ENCODE measurements around the gene FHOD3.

FHOD3 gene

DNA sequence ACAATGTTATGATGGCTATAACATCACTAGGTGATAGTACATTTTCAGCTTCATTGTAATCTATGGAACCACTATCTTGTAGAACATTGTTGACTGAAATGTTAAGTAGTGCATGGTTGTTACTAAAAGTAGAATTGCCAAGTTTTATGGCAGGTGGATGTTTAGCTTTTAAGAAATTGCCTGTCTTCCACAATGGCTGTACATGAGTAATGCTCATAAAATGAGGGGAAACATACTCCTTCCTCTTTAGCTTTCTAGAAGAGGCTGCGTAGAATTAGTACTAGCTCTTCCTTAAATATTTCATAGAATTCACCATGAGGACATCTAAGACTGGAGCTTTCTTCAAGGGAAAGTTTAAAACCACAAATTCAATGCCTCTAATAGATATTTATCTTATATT, 370.3 kb downstream of the FHOD3 start:
- H3K27me3 ChIP-seq (ENCODE audit: insufficient read depth, poor library complexity, severe bottlenecking): peaks cover 3% of the 10 kb centered on the region
- no peak overlapping the region for H3K4me3 ChIP-seq (replicated peaks; ENCODE audit: insufficient read depth, low read length)
- TF ChIP-seq, protein P1, sequence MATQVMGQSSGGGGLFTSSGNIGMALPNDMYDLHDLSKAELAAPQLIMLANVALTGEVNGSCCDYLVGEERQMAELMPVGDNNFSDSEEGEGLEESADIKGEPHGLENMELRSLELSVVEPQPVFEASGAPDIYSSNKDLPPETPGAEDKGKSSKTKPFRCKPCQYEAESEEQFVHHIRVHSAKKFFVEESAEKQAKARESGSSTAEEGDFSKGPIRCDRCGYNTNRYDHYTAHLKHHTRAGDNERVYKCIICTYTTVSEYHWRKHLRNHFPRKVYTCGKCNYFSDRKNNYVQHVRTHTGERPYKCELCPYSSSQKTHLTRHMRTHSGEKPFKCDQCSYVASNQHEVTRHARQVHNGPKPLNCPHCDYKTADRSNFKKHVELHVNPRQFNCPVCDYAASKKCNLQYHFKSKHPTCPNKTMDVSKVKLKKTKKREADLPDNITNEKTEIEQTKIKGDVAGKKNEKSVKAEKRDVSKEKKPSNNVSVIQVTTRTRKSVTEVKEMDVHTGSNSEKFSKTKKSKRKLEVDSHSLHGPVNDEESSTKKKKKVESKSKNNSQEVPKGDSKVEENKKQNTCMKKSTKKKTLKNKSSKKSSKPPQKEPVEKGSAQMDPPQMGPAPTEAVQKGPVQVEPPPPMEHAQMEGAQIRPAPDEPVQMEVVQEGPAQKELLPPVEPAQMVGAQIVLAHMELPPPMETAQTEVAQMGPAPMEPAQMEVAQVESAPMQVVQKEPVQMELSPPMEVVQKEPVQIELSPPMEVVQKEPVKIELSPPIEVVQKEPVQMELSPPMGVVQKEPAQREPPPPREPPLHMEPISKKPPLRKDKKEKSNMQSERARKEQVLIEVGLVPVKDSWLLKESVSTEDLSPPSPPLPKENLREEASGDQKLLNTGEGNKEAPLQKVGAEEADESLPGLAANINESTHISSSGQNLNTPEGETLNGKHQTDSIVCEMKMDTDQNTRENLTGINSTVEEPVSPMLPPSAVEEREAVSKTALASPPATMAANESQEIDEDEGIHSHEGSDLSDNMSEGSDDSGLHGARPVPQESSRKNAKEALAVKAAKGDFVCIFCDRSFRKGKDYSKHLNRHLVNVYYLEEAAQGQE (IDR thresholded peaks at IDR 0.05; ENCODE audit: insufficient replicate concordance, low read depth): no peak
- TF ChIP-seq, protein P2, sequence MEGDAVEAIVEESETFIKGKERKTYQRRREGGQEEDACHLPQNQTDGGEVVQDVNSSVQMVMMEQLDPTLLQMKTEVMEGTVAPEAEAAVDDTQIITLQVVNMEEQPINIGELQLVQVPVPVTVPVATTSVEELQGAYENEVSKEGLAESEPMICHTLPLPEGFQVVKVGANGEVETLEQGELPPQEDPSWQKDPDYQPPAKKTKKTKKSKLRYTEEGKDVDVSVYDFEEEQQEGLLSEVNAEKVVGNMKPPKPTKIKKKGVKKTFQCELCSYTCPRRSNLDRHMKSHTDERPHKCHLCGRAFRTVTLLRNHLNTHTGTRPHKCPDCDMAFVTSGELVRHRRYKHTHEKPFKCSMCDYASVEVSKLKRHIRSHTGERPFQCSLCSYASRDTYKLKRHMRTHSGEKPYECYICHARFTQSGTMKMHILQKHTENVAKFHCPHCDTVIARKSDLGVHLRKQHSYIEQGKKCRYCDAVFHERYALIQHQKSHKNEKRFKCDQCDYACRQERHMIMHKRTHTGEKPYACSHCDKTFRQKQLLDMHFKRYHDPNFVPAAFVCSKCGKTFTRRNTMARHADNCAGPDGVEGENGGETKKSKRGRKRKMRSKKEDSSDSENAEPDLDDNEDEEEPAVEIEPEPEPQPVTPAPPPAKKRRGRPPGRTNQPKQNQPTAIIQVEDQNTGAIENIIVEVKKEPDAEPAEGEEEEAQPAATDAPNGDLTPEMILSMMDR (IDR thresholded peaks at IDR 0.05; ENCODE audit: insufficient read depth, low read length): no peak
- TF ChIP-seq GABPA (IDR thresholded peaks at IDR 0.05; ENCODE audit: low read depth): no peak
- no peak for TF ChIP-seq POLR2AphosphoS5 (IDR thresholded peaks at IDR 0.05; ENCODE audit: low read depth)
- no peak for TF ChIP-seq SPI1 (IDR thresholded peaks at IDR 0.05; ENCODE audit: borderline replicate concordance, low read depth)
- H3K27ac ChIP-seq (replicated peaks): no peak overlapping the region
- no peak for DNase-seq (ENCODE audit: low read depth in 1 of 2, low spot score in 1 of 2)

DNA sequence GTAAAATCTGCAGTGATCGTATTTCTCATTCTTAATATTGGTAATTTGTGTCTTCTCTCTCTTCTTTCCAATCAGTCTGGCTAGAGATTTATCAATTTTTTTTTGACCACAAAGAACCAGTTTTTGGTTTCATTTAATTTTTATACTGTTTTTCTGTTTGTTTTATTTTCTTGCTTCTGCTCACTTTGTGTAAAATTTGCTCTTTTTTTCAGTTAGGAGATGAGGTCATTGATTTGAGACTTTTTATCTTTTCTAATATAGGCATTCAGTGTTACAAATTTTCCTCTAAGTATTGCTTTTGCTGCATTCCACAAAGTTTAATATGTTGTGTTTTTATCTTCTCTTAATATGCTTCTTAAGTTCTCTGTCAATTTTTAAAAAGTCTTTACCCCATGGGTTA, 370.8 kb downstream of the FHOD3 start:
- H3K4me3 ChIP-seq (replicated peaks; ENCODE audit: insufficient read depth, low read length): no peak overlapping the region
- DNase-seq (ENCODE audit: low read depth in 1 of 2, low spot score in 1 of 2): no peak
- no peak overlapping the region for H3K27ac ChIP-seq (replicated peaks)
- no peak for TF ChIP-seq SPI1 (IDR thresholded peaks at IDR 0.05; ENCODE audit: borderline replicate concordance, low read depth)
- TF ChIP-seq, protein P2 (IDR thresholded peaks at IDR 0.05; ENCODE audit: insufficient read depth, low read length): no peak
- no peak for TF ChIP-seq GABPA (IDR thresholded peaks at IDR 0.05; ENCODE audit: low read depth)
- TF ChIP-seq POLR2AphosphoS5 (IDR thresholded peaks at IDR 0.05; ENCODE audit: low read depth): no peak
- TF ChIP-seq, protein P1 (IDR thresholded peaks at IDR 0.05; ENCODE audit: insufficient replicate concordance, low read depth): no peak
- H3K27me3 ChIP-seq (ENCODE audit: insufficient read depth, poor library complexity, severe bottlenecking): peaks cover 3% of the 10 kb centered on the region

- no peak for DNase-seq (ENCODE audit: low read depth in 1 of 2, low spot score in 1 of 2)
- Histone ChIP-seq H3K27ac (replicated peaks) (no peak overlapping the region), H3K4me3 (replicated peaks; ENCODE audit: insufficient read depth, low read length) (no peak overlapping the region), H3K27me3 (ENCODE audit: insufficient read depth, poor library complexity, severe bottlenecking) (peaks cover 1% of the 10 kb centered on the region)
- TF ChIP-seq SPI1 (IDR thresholded peaks at IDR 0.05; ENCODE audit: borderline replicate concordance, low read depth) (peak; percentile 49; the same call in 1 of the 2 replicates), GABPA (IDR thresholded peaks at IDR 0.05; ENCODE audit: low read depth) (no peak)
- TF ChIP-seq, protein P2 (IDR thresholded peaks at IDR 0.05; ENCODE audit: insufficient read depth, low read length): no peak
- TF ChIP-seq, protein P1 (IDR thresholded peaks at IDR 0.05; ENCODE audit: insufficient replicate concordance, low read depth): no peak
Measured at GRCh38 chr18:36672437-36673344, 375.2 kb downstream of the FHOD3 start.
